GM18526 (cell line): ENCODE data around the gene FADS6.

Experiments used
- POLR2A ChIP-seq: IDR thresholded peaks from 3 replicates; pipeline ENCODE4 v1.6.1; 2011; ENCODE audit not compliant: insufficient read length; ENCODE audit errors: extremely low read depth

Gene FADS6

GRCh38 chr17:74923538-74924249 is 30.3 kb upstream of the FADS6 start:
- no peak for TF ChIP-seq POLR2A

- TF ChIP-seq POLR2A = no peak
Measured at GRCh38 chr17:74922694-74923537, 29.5 kb upstream of the FADS6 start, which contains the start of gene USH1G. USH1G (minus strand) TSS chr17:74923255; CDS start chr17:74923073, 182 bp downstream.

GRCh38 chr17:74922172-74922571 is 28.7 kb upstream of the FADS6 start:
- TF ChIP-seq POLR2A = no peak

GRCh38 chr17:74921769-74922168 is 28.3 kb upstream of the FADS6 start:
- no peak for TF ChIP-seq POLR2A

GRCh38 chr17:74921026-74921681 is 27.7 kb upstream of the FADS6 start:
- TF ChIP-seq POLR2A = no peak

DNA sequence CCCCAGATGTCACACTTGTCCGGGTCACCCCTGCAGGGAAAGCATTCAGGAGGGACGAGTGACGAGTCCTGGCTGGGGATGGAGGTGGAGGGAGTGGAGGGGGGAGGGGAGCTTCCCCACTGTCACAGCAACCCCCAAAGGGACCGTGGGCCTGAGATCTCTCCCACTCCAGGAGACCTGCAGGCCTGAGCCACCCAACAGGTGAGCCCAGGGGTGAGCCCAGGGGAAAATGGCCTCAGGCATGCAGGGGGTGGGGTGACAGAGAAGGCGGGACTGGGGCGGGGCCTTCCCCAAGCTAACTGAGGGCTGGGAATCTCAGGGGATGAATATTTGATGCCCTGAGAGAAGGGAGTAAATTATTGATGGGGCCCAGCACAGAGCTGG is 27.2 kb upstream of the FADS6 start:
- TF ChIP-seq POLR2A = no peak

- no peak for TF ChIP-seq POLR2A
Measured at GRCh38 chr17:74920306-74920620, 26.8 kb upstream of the FADS6 start.

DNA sequence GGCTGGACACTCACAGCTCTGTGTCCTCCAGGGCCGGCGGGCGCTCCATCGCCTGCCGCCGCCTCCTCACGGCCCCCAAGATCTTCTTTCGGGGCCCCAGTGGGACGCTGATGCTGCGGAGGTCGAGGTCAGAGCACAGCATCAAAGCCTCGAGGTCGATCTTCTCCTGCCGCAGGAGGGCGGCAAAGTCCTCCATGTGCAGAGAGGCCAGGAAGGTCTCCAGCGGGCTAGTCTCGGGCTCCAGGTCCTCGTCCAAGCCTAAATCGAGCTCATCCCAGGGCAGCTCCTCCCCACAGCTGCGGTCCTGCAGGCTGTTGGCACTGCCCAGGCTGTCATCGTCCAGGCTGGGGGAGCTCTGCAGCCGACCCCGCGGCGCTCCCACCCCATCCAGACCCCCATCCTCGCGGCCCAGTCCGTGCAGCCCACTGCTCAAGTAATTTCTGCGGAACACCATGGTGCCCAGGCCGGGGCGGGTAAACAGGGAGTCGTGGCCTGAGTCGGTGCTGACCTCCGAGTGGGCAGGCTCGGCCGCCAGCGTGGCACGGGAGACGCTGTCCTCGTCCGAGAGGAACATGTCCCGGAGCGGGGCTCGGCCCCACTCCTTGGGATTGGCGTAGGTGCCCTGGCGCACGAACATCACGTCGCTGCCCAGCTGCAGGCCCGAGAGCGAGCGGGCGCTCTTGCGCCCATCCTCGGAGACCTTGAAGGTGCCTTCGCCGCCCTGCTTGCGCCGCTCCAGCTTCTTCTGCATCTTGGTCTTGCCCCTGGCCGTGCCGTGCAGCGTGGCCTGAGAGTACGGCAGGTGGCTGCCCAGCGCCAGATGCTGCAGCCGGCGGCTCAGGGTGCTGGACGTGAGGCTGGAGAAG is 26.2 kb upstream of the FADS6 start:
- no peak for TF ChIP-seq POLR2A

DNA sequence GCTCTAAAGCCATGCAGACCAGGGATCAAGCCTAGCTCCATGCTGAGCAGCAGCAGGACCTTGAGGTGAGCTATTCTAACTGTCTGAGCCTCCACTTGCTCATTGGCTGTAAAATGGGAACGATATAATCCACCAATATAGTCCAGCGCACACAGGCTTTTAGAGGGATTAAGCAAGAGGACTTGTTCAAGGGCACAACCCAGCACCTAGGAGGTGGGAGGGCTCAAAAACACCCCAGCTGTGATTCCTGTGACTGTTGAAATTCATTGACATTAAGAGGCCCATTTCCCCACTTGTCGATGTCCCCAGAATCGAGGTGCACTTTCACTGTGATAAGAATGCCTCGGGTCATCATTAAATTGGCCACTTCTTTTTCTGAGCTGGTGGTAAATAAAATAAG is 25.5 kb upstream of the FADS6 start:
- TF ChIP-seq POLR2A = no peak

DNA sequence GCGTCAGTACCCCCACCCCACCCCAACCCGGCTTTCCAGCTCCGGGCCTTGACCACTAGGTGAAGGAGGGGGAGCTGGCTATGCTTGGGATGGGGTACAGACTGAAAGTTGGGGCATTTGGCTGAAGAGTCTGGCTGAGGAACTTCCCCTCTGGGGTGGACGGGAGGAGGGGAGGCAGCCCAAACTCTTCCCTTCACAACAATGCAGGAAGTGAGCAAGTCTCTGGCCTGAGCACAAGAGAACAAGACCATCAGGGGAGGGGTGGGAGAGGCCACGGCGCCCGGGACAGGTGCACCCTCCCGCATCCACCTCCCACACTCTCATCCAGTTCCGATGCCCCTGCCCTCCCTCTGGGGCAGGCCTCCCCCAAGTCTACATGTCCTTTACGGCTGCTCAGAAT is 24.0 kb upstream of the FADS6 start:
- TF ChIP-seq POLR2A = no peak

DNA sequence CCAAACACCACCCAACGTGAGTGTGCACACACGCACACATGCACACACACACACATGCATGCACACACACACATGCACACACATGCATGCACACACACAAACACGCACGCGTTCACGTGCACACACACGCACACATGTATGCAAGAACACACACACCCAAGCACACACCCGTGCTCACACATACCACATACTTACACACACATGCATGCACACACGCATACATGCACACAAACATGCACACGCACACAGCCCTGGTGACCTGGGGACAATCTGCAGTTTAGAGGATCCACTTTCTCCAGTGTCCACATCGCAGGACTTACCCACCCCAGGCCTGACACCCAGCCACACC is 23.4 kb upstream of the FADS6 start:
- TF ChIP-seq POLR2A = no peak

GRCh38 chr17:74916136-74916850 is 22.9 kb upstream of the FADS6 start:
- no peak for TF ChIP-seq POLR2A

GRCh38 chr17:74907012-74907411 is 13.6 kb upstream of the FADS6 start:
- TF ChIP-seq POLR2A = no peak

DNA sequence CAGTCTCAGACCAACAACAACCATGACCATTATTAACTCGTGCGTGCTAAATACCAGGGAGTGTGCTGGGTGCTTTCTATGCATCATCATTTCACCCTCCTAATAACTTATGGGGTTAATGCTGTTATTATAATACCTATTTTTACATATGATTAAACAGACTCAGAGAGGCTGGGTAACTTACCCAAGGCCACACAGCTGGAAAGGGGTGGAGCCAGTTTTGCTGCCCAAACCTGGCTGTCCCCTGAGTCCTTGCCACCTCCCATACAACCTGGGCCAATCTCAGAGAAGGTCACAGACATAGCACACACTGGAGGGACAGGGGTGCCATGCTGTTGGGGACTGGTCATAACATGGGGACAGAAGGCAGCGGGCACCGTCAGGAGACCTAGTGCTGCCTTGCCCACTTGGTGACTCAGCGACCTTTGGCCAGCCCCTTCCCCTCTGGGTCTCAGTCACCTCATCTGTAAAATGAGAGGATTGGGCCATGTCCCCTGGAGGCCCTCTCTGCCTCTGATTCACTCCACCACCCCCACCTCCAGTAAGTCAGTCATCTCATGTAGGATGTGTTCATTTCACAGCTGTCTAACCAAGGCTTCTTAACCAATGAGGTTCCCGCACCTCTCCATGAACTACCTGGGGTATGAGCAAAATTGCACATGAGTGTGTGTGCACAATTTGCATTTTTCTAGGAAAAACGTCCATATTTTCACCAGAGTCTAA is 11.4 kb upstream of the FADS6 start:
- no peak for TF ChIP-seq POLR2A

DNA sequence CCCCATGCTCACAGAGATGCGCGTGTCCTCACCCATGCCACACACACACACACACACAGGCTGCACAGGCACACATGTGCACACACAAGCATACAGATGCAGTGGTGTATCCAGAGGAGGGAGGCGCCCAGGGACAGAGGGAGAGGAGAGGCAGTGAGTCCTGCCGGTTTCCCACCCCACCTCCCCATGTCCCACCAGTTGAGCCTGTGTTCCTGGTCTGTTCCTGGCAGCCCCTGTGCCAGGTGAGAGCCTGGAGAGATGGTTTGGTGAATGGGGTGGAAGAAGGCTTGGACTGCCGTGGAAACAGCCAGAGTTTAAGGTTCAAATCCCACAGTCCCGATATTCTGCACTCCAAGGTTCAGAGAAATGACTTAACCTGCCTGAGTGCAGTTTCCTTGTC is 10.2 kb upstream of the FADS6 start:
- TF ChIP-seq POLR2A = no peak

- TF ChIP-seq POLR2A = no peak
Measured at GRCh38 chr17:74903034-74903433, 9.6 kb upstream of the FADS6 start.
